C1 segment of cervical spinal cord (tissue), 14 donors: ENCODE results near the gene NXPE3.
A peak's percentile ranks its signal among the peaks of the same experiment; 100 is the strongest.

Experiments used
- DNase-seq, 14 donors: peaks; one replicate each; lab custom pipeline; 2025; lab: John Stamatoyannopoulos, UW

The NXPE3 gene

GRCh38 chr3:101828691-101829436 is 49.9 kb downstream of the NXPE3 start:
- DNase-seq: peak in 9 of 14 donors; percentile 7 to 34 (median 22)

DNA sequence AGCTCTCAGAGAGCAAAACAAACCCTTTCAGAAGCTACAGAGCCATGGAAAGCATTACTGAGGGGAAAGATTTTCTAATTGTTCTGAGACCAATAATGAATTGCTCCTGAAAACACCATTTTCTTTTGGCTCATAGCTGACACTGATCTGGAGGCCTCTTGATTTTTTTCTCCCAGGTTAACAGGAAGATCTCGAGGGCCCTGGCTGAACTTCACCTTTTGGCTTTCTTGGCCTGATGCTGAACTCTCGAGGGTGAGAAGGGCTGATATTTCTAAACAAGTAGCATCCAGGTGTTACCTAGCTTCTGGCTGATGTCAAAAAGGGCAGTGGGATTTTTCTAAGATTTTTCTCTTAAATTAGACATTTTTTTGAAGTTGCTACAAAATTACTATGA is 50.4 kb downstream of the NXPE3 start:
- DNase-seq: no peak

- DNase-seq: no peak
These were observed 50.9 kb downstream of the NXPE3 start for GRCh38 chr3:101829874-101830273.

GRCh38 chr3:101833446-101833974 is 54.5 kb downstream of the NXPE3 start:
- no peak for DNase-seq

- DNase-seq: no peak
These were observed 56.7 kb downstream of the NXPE3 start for GRCh38 chr3:101835676-101836075.

GRCh38 chr3:101836160-101836559 is 57.1 kb downstream of the NXPE3 start:
- DNase-seq: no peak

GRCh38 chr3:101836652-101837598 is 57.9 kb downstream of the NXPE3 start:
- DNase-seq: no peak

DNA sequence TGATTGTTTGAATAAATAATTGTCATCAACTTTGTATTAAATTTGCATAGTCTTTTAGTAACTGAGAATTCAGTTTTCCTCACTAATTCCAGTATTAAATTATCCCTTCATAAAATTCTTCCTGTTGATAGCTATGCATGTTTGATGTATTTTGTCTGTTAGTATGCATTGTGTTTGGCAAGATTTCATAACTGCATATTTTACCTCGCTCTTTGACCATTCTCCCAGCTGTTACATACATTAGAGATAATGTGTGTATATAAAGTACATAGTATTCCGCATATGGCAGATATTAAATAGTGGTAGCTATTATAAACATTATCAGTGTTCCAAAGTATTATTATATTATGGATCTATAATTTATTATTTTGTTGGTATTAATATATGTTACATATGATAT is 59.7 kb downstream of the NXPE3 start:
- DNase-seq: no peak

DNA sequence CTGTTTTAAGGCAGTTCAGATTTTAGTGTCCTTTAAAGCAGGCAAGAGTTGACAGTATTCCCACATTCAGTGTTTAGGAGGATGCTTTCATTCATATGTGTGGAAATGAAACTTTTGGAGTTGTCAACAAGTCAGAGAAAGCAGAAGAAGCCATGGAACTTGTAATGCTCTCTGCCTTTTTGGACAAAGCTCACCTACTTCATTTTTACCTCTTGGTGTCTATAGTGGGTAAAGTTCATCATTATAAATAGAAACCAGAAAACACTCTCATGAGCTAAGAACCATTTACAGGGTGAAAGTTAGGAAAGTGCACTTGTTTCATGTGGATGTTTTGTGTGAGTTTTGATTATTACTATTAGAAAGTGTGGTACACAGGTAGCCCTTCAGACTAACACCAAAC is 61.1 kb downstream of the NXPE3 start:
- no peak for DNase-seq

DNA sequence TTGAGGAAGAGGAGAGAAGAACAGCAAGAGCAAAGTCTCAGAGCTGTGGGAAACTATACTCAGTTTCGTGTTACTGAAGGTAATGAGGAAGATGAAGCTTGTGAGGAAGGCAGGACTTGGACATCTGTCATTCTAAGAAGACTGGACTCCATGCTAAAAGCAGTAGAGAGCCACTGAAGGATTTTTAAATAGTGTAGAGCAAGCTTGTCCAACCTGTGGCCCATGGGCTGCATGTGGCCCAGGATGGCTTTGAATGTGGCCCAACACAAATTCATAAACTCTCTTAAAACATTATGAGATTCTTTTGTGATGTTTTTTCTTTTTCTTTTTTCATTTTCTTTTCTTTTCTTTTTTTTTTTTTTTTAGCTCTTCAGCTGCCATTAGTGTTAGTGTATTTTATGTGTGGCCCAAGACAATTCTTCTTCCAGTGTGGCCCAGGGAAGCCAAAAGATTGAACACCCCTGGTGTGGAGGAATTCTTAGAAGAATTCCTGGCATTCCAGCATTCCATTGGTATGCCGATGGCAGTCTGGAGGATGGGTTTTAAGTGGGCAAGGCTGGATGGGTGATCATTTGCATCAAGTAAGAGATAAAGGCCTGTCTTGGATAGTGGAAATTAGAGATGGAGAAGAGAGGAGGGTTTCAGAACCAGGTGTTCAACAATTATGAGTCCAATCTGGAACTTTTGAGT is 63.4 kb downstream of the NXPE3 start:
- DNase-seq: no peak

DNA sequence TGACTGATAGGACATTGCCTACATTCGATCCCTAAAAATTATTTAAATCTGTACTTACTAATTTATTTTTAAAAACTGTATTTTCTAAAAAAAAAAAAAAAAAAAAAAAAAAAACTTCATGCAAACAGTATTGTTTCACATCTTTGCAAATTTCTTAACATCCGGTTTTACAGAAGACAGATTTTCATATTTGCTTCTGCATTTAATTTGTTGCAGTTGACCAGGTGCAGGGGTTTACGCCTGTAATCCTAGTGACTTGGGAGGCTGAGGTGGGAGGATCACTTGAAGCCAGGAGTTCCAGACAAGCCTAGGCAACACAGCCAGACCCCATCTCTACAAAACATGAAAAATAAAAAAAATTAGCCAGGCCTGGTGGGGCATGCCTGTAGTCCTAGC is 63.9 kb downstream of the NXPE3 start:
- no peak for DNase-seq

DNA sequence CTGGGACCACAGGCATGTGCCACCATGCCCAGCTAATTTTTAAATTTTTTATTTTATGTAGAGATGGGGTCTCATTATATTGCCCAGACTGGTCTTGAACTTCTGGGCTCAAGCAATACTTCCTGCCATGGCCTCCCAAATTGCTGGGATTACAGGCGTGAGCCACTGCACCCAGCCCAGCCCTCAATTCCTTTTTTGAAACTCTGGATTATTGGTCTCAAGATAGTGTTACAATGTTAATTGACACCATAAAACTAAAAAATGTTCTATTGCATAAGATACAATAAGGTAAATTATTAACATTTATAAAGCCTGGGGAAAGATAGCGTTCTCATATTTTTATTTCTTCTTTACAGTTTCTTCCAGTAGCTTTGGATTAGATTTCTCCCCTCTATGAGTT is 66.4 kb downstream of the NXPE3 start:
- DNase-seq: no peak

GRCh38 chr3:101846709-101847108 is 67.7 kb downstream of the NXPE3 start:
- no peak for DNase-seq

GRCh38 chr3:101847328-101847727 is 68.3 kb downstream of the NXPE3 start:
- DNase-seq: no peak

- DNase-seq: no peak
These were observed 69.3 kb downstream of the NXPE3 start for GRCh38 chr3:101848326-101848725.

GRCh38 chr3:101848754-101849713 is 70.0 kb downstream of the NXPE3 start, which contains the start of gene NFKBIZ:
Gene NFKBIZ, plus strand, starts transcription at chr3:101849514. Its CDS starts 115 bp downstream, at chr3:101849629.
- DNase-seq: peak; percentile 47 to 98 (median 87)

DNA sequence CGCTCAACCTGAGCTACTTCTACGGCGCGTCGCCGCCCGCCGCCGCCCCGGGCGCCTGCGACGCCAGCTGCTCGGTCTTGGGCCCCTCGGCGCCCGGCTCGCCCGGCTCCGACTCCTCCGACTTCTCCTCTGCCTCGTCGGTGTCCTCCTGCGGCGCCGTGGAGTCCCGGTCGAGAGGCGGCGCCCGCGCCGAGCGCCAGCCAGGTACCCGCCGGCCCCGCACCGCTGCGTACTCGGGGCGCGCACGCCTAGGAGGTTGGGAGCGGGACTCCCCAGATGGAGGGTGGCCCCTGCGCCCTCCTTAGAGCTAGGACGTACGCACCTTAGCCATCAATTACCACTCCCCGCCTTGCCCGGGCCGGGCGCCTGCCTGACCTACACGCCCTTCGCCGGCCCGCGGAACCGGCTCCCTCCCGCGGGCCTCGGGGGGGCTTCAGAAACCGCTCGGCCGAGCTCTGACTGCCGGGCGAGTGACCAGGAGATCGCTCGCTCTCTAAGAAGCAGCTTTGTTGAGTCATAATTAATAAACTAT is 70.8 kb downstream of the NXPE3 start:
- peak in 8 of 14 donors; percentile 27 to 63 (median 45) for DNase-seq

DNA sequence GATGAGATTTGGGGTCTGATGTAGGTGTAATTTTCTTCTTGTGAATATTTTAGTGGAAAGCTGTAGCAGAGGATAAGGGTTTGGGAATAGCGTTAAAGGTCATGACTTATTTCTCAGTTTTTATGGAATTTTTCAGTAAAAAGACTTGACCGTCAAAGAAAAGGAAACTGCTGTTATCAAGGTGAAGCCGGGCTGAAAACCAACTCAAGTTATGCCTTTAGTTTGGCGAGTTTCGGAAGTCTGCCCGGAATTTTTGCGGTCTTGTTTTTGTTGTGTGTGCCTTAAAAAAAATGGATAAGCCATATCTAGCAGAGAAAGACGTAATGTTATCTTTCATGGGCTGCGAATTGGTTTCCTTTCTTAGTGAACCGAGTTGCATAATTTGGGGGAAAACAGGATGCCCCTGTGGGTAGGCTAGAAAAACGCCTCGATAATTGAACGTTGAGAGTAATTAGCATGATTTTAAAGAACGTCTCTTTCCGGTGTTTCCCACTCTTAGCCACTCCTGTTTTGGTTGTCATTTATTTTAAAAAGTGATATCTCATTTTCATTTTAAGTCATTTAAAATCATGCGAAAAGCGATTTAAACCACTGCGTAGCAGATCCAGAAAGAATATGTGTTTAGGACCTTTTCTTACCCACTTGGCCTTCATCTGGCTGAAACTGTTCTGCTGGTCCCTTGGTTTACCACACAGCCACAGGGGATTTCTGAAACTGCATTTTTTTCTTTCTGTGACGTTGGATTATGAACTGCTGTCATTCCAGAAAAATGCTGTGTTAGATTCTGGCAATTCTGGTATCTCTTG is 71.4 kb downstream of the NXPE3 start:
- DNase-seq: no peak

DNA sequence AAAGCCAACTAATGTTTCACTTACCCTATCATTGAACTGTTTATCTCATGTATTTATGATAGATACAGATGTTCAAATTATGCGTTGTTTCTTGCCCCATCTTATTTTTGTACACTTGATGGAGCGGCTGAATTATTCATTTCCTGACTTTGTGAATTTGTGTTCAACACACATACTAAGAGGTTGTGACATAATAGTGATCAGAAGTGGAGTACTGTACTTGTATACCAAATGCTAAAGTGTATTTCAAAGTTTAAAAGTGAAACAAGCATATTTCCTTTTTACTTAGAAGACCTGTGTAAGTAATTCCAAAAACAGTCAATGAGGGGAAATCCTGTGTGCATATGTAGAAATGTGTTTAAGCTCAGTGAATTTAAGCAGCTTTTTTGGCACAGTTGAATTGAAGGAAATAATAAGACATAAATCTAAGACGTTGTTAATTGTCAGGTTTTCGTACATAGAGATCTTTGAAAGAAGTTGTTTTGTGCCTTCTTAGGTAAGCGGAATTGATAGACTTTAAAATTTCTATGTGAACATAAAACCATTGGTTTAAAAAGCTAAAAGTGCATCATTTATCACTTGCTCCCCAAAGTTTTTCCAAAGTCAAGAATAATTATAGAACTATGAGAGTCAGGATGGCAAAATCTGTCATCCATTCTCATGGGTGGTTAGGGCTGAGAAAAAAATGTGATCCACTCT is 72.2 kb downstream of the NXPE3 start:
- no peak for DNase-seq
